Neural progenitor cell (in vitro differentiated cells): ENCODE data around the gene IQSEC2.

Source experiments
- EZH2 ChIP-seq: fragments of 200-600 bp; sonication (generic); IDR thresholded peaks from 2 replicates; pipeline ENCODE4 v1.6.1; 2017; ENCODE audit warnings: antibody characterized with exemption, mild to moderate bottlenecking, moderate library complexity
- EZH2phosphoT487 ChIP-seq: fragments of 200-600 bp; sonication (generic); IDR thresholded peaks from 2 replicates; pipeline ENCODE4 v1.6.1; 2017; ENCODE audit warnings: antibody characterized with exemption
- TF ChIP-seq, protein P1 (sequence below): fragments of 200-600 bp; sonication (generic); IDR thresholded peaks from 2 replicates; pipeline ENCODE4 v1.5.1; 2017; ENCODE audit warnings: antibody characterized with exemption, mild to moderate bottlenecking

DNA sequence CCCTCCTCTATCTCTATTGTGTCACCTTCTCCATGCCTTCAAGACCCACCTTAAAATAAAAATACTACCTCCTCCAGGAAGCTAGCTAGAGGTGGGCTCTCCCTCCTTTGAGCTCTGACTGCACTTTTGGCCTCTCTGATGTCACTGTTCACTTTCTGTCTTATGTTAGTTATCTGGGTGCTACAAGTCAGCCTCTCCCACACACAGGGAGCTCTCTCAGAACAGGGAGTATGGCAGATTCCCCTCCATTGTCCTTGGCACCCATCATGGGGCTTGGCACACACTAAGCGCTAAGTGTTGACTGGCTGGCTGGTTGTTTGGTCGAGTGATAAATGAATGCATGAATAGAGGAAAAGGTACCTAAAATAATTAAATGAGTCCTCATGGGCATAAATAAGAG lies 35.2 kb downstream of the IQSEC2 start:
- TF ChIP-seq, protein P1, sequence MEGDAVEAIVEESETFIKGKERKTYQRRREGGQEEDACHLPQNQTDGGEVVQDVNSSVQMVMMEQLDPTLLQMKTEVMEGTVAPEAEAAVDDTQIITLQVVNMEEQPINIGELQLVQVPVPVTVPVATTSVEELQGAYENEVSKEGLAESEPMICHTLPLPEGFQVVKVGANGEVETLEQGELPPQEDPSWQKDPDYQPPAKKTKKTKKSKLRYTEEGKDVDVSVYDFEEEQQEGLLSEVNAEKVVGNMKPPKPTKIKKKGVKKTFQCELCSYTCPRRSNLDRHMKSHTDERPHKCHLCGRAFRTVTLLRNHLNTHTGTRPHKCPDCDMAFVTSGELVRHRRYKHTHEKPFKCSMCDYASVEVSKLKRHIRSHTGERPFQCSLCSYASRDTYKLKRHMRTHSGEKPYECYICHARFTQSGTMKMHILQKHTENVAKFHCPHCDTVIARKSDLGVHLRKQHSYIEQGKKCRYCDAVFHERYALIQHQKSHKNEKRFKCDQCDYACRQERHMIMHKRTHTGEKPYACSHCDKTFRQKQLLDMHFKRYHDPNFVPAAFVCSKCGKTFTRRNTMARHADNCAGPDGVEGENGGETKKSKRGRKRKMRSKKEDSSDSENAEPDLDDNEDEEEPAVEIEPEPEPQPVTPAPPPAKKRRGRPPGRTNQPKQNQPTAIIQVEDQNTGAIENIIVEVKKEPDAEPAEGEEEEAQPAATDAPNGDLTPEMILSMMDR = no peak
- TF ChIP-seq EZH2 (no peak), EZH2phosphoT487 (no peak)
